GM18499 (cell line): ENCODE results near the gene ZNF486.
"Not testable (repeated sequence)": the region's sequence is repeated elsewhere in the genome, so short reads cannot be mapped to it uniquely, and the experiment has no call there.

ENCODE experiments used
- ATAC-seq: cut with Tn5 transposase; IDR thresholded peaks from one replicate; pipeline ENCODE4 v1.9.1; 2021; ENCODE audit warnings: moderate number of reproducible peaks; ENCODE audit not compliant: insufficient read depth, unreplicated experiment

ZNF486 gene

DNA sequence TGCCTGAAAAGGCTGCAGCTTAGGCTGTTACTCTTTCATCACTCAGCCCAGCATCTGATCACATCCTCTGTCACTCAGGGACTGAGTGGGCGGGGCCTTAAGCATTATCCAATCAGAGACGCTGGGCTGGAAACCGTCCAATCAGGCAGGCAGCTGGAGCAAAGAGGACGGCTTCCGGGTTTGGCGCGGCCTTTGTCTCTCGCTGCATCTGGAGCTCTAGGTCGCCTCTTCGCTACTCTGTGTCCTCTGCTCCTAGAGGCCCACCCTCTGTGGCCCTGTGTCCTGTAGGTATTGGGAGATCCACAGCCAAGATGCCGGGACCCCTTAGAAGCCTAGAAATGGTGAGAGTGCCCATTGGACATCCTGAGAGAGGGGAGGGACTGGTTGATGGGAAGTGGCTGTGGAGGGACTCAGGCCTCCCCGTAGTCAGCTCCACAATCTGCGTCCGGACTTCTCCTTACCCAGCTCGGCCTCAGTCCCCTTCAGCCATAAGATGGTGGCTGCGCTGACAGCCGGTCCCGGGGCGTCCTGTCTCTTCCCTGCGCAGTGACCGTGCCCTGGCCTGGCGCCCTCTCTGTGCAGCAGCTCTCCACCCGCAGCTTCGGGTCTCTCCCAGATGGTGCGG lies at the start of gene ZNF486:
ZNF486 (plus strand) TSS at position 195 of the 625 bp plus-strand sequence; CDS start at position 312, 117 bp downstream.
- ATAC-seq = peak; percentile 86

- not testable (repeated sequence) for ATAC-seq
Observed at GRCh38 chr19:20118064-20118839, 48.8 kb upstream of the ZNF486 start.

GRCh38 chr19:20124879-20125278 lies 42.1 kb upstream of the ZNF486 start:
- no peak for ATAC-seq

GRCh38 chr19:20132933-20133332 lies 34.1 kb upstream of the ZNF486 start:
- not testable (repeated sequence) for ATAC-seq

- ATAC-seq = not testable (repeated sequence)
Observed at GRCh38 chr19:20137714-20138113, 29.3 kb upstream of the ZNF486 start.

DNA sequence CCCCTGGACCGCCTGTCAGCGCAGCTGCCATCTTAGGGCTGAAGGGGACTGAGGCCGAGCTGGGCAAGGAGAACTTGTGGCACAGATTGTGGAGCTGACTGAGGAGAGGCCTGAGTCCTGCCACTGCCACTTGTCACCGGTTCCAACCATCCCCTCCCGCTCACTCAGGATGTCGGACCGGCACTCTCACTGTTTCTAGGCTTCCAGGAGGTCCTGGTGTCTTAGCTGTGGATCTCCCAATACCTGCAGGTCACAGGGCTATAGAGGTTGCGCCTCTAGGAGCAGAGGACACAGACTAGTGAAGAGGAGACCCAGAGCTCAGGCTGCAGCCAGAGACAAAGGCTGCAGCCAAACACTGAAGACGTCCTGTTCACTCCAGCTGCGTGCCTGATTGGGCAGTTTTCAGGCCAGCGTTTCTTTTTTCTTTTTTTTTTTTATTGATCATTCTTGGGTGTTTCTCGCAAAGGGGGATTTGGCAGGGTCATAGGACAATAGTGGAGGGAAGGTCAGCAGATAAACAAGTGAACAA lies 15.3 kb upstream of the ZNF486 start:
- ATAC-seq = no peak

- not testable (repeated sequence) for ATAC-seq
Observed at GRCh38 chr19:20152506-20152905, 14.5 kb upstream of the ZNF486 start.

- ATAC-seq = no peak
Observed at GRCh38 chr19:20153281-20153680, 13.7 kb upstream of the ZNF486 start.

DNA sequence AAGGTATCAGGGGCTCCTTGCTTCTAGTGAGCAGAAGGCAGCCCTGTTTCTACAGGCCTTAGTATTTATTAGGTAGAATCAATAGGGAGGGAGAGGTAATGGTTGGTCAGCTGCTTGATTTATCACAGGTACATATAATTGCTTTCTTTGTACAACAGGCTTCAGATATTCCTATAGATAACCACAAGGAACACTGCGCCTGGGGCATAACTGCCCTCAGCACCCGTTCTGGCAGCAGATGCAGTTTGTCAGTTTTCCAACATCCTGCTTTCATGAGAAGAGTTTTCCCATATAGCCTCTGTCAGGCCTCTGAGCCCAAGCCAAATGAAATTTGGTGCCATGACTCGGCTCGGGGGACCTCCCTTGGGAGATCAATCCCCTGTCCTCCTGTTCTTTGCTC lies 12.4 kb upstream of the ZNF486 start:
- no peak for ATAC-seq

- no peak for ATAC-seq
Observed at GRCh38 chr19:20162821-20163220, 4.2 kb upstream of the ZNF486 start.

GRCh38 chr19:20164456-20164855 lies 2.6 kb upstream of the ZNF486 start:
- ATAC-seq = no peak

- ATAC-seq = no peak
Observed at GRCh38 chr19:20165971-20166592, 932 bp upstream of the ZNF486 start.

GRCh38 chr19:20167651-20168122 lies 673 bp downstream of the ZNF486 start:
- ATAC-seq = no peak

DNA sequence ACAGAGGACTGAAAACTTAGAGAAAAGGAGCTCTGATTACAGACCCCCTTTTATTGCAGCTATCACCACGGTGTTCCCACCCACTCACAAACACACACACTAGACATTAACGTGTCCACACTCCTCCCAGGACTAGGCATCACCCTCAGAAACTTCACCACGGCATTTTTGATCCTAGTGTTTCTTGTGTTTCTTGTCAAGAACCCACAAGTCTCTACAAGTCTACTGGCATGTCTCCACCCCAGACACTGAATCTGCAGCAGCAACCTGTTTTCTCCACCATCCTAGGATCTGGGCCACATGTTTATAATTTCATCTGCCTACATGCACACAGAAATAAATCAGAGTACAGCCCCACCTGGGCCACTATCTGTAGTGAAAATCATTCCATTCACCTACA lies 4.3 kb downstream of the ZNF486 start:
- ATAC-seq = no peak

- ATAC-seq = not testable (repeated sequence)
Observed at GRCh38 chr19:20175848-20176247, 8.8 kb downstream of the ZNF486 start.

DNA sequence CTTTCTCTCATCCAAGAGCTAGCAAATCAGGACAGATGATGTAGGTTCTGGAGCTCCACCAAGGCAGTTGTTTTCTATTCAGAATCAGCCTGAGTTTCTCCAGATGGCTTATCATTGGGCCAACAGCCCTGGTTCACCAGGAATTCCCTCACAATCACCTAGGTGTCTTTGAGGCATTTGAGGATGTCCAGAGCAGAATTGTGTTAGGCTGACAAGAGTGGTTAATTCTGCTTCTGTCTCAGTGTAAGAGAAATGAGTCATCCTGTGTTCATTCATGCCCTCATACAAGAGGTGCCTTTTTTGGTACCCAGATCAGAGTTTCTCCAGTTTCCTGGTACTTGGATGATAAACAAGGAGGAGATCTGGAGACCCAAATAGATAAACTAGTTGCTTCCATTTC lies 12.9 kb downstream of the ZNF486 start:
- ATAC-seq = not testable (repeated sequence)

DNA sequence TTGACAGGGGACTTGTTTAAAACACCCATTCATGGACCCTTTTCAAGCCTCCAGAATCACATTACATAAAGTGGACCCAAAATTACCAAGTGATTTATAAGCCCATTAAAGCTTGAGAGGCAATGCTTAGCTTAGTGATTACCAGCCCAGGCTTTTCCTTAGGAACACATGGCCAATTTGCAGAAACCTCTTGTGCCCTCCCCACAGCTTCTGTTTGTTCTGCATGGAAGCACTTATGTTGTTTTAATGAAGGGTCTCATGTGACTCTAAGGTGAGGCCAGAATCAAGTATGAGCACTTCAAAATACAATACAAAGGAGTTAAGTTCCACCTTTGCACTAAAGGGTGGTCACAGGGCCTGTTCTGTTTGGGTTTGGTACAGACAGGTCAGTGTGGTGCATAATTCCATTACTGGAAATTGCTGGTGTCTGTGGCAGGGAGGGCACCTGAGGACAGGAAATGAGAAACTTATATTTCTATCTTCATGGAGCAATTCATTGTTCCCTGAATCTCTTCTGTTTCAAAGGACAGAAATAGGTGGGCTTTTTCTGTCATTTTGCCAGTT lies 15.3 kb downstream of the ZNF486 start:
- no peak for ATAC-seq

DNA sequence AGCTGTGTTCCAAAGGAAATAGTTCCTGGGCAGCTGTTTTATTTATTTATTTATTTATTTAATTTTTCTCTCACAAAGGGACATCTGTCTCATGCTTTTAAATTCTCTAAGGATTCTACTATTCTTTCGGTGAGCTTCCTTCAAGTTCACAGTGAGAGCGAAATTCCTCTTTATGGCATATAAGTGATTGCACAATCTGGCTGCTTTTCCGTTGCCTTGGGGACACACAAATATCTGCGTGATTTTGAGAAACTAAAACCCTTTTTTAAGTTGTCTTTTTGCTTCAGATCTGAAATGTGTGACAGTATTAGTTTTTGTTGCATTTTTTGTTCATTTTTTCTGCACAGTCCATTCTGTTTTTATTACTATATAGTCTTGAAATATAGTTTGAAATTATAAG lies 19.2 kb downstream of the ZNF486 start:
- no peak for ATAC-seq

GRCh38 chr19:20197747-20198146 lies 30.7 kb downstream of the ZNF486 start:
- no peak for ATAC-seq

DNA sequence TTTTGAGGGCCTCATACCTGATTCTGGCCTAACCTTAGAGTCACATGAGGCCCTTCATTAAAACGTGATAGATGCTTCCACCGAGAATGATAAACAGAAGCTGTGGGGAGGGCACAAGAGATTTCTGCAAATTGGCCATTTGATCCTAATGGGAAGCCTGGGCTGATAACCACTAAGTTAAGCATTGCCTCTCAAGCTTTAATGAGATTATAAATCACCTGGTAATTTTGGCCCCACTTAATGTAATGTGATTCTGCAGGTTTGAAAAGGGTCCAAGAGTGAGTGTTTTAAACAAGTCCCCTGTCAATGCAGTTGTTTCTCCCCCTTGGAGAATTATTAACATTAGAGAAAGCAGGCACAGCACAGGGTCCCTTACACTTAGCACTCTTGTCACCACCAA lies 42.0 kb downstream of the ZNF486 start:
- no peak for ATAC-seq

- not testable (repeated sequence) for ATAC-seq
Observed at GRCh38 chr19:20214366-20214765, 47.4 kb downstream of the ZNF486 start.
